Stimulated activated naive CD4-positive, alpha-beta T cell (primary cell): ENCODE data around the gene LUC7L.

Experiments
- DNase-seq, 6 experiments: peaks; one replicate each; lab custom pipeline; 2025; lab: John Stamatoyannopoulos, UW

LUC7L gene

GRCh38 chr16:142405-142967, 86.8 kb downstream of the LUC7L start:
- DNase-seq: no peak

GRCh38 chr16:140175-140857, 88.9 kb downstream of the LUC7L start:
- DNase-seq: no peak
